HL-60/S4 (cell line): ENCODE results near the gene CYP39A1.
"Not testable (repeated sequence)": the region's sequence is repeated elsewhere in the genome, so short reads cannot be mapped to it uniquely, and the experiment has no call there.

Experiments used
- in situ Hi-C: fragments of 300-500 bp; cut with MboI; formaldehyde crosslinking; loops from 2 replicates; pipeline ENCODE4 v1.14.3; 2022; ENCODE audit warnings: low sequenced_read_pairs

The CYP39A1 gene

DNA sequence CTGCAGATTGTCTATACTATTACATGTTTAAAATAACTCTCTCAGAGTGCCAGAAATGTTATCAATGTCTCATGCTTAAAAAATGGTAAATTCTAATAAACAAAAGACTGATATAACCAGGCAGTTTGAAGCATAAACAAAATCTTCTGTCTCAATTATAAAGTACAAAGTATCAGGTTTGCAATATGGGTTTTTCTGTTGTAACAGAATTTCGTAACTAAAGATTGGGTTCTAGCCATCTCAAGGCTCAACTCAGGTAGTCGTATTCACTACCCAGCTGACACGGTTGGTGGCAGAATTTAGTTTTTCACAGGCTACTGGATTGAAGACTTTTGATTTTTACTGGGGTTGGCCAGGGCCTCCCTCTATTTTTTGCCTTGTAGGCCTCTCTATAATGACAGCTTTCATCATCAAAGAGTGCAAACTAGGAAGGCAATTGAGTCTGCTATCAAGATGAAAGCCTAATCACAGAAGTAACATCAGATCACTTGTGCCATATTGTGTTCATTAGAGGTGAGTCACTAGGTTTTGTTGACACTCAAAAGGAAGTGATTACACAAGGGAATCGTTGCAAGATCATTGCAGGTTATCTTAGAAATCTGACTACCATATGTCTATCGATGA, 3.6 kb downstream of the CYP39A1 start:
- in situ Hi-C loops: no loop called here

DNA sequence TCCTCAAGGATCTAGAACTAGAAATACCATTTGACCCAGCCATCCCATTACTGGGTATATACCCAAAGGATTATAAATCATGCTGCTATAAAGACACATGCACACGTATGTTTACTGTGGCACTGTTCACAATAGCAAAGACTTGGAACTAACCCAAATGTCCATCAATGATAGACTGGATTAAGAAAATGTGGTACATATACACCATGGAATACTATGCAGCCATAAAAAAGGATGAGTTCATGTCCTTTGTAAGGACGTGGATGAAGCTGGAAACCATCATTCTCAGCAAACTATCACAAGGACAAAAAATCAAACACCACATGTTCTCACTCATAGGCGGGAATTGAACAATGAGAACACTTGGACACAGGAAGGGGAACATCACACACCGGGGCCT, 4.5 kb downstream of the CYP39A1 start:
- in situ Hi-C loops: not testable (repeated sequence)

DNA sequence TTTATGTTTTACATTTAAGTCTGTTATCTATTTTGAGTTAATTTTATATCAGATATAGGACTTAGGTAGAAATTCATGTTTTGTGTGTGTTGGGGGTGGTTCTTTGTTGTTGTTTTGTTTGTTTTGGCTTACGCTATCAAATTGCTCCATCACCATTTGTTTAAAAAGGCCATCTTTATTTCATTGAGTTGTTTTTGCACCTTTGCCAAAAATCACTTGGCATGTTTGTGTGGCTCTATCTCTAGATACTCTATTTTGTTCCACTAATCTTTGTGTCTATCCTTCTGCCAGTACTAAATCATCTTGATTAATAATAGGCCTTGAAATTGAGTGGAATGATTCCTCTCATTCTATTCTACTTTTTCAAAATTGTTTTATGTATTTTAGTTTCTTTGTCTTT, 7.4 kb downstream of the CYP39A1 start:
- in situ Hi-C loops: no loop called here

DNA sequence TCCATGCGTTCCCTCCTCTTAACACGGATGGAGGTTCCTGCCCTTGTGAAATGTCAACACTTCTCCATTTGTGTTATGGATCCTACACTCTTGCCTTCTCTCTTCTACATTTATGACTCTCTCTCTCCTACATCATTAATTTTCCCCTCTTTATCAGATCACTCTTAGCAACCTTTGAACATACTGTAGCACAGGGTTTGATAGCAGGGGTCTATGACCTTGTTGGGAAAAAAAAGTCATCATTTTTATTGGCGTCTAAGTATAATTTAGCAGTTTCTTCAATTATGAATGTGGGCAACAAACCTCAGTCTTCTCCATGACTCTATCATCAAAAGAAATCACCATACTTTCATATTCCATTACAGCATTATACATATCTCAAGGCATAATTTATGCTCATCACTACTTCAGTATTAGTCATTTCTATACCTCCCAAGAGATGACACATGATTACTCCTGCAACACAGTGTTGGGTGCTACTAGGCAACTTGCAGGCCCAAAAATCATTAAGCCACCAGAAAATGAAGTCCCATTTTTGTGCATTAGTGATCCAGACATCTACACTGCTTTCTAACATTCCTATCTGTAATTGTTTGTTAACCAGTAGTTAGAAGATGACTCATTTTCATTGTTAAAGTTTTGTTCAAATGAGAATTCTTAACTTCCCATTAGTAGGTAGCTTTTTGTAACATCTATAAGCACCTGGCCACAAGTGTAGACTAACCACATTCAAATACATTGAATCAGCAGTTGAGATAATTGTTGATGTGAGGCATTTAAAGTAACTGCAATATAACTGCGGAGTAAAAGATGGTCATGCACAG, 9.5 kb downstream of the CYP39A1 start:
- in situ Hi-C loops: no loop called here

DNA sequence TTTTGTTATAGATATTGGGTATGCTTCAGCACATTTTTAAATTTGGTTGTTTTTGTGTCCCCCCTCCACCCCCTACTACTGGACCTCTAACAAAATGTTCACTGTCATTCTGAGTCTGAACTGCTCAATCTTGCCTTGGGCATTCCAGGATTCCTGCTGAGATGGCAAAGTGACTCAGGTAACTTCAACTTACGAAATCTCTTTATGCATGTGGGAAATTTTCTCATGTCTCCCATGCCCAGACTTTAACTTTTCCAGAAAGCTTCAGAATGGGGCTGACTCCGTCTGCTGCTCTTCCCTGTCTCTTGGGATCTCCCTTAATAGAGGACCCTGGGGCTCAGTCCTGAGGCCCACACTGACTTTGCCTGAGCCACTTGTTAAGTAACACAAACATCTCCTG, 14.0 kb downstream of the CYP39A1 start:
- in situ Hi-C loops: no loop called here

DNA sequence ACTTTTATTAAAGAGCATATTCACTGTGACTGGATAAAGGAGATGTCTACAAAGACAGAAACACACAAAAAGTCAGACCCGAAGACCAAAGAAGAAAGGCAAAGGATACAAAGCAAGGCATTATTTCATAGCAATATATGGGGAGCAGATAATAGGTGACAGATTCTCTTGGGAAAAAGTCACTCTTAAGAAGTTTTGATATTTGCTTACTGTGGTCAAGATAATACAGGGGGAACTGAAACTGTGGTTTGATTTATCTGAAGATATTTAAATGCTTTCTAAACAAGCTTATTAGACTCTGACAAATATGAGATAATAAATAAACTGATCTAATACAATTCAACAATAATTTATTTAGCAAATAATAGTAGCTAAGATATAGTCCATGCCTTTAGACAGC, 14.7 kb downstream of the CYP39A1 start:
- in situ Hi-C loops: no loop called here

DNA sequence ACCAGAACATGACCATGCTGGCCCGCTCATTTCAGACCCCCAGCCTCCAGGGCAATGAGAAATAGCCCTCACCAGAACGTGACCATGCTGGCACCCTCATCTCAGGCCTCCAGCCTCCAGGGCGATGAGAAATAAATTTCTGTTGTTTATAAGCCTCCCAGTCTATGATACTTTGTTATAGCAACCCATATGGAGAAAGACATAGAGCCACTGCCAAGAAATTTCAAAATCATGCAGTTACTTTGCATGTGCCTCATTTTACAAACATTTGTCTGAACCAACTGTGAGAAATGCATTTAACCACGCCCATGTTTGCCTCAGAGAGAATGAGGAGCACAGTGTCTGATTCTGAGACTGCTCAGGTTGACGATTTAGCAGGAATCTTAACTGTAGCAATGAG, 15.5 kb downstream of the CYP39A1 start:
- in situ Hi-C loops: no loop called here

DNA sequence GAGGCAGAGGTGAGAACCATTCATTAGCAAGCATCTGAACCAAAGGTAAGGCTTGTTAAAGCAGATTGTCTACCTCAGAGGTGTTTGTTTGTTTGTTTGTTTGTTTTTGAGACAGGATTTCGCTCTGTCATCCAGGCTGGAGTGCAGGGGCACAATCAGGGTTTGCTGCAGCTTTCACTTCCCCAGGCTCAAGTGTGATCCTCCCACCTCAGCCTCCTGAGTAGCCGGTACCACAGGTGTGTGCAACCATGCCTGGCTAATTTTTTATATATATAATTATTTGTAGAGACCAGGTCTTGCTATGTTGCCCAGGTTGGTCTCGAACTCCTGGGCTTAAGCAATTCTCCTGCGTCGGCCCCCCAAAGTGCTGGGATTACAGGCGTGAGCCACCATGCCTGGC, 17.2 kb downstream of the CYP39A1 start:
- in situ Hi-C loops: no loop called here

DNA sequence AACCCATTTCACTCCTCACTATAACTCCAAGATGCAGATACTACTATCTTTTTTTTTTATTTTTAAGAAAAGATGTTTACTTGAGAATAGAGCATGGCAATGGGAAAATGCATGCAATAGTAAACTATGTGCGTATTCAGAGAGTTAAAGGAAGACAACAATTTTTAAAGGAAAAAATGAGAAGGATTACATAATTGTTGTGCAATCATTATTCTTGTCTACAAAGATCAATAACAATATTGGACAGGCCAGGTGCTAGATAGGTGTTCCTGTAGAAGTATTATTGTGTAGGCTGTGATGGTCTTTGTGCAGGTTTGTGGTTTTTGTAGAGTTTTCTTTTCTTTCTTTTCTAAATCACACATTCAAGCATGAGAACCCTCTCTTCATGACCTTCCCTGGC, 20.6 kb downstream of the CYP39A1 start:
- in situ Hi-C loops: no loop called here

DNA sequence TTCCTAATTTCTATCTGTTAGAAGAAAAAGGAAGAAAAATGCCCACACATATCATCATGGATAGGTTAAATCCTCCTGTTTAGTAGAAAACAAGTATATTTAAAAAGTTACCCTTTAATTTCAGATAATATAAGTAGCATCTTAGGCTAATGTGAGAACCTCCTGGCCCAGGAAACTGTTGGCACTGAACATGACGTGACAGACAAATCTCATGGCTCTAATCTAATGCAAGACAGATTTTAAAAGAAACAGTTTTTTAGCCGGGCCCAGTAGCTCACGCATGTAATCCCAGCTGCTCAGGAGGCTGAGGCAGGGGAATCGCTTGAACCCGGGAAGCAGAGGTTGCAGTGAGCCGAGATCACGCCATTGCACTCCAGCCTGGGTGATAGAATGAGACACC, 22.9 kb downstream of the CYP39A1 start:
- in situ Hi-C loops: no loop called here

DNA sequence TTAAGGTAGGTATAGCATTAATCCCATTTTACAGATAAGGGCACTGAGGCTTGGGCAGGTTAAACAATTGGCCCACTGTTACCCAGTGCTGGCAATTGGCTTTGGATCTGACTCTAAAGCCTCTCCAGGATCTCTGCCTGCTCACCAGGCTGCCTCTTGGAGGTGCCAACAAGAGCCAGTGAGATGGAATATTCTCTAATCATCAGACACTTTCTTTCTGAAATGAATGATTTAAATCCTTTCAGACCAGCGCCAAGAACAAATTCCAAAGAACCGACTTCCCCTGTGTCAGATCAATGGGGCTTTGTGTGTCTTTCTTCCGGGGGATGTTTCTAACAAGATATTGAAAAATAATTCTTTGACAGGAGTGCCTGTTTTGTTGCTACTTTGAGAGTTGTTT, 23.6 kb downstream of the CYP39A1 start:
- in situ Hi-C loops: no loop called here

DNA sequence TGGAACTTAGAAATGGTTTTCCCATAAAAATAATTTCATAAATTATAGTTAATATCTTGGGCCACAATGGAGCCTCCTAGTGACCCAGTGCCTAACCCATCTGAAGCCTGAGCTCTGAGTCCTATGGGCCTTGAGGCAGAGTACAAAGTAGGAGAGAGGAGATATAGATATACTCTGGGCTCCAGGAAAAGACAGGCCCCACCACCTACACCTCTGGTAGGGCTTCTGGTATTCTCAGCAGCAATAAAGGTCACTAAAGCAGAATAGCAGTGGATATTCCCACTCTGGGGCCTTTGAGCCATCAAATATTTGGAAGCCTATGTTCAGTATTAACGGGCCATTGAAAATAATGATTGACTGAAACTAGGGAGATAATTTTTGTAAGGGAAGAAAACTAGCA, 24.1 kb downstream of the CYP39A1 start:
- in situ Hi-C loops: no loop called here

DNA sequence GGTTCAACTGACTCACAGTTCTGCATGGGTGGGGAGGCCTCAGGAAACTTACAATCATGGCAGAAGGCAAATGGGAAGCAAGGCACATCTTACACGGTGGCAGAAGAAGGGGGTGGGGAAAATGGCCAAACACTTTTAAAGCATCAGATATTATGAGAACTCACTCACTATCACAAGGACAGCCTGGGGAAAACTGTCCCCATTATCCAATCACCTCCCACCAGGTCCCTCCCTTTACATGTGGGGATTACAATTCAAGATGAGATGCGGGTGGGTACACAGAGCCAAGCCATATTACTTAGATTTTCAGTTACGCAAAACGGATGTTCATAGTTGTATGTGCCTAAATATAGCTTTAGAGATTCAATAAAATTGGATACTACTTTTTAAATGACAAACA, 25.6 kb downstream of the CYP39A1 start:
- in situ Hi-C loops: no loop called here

DNA sequence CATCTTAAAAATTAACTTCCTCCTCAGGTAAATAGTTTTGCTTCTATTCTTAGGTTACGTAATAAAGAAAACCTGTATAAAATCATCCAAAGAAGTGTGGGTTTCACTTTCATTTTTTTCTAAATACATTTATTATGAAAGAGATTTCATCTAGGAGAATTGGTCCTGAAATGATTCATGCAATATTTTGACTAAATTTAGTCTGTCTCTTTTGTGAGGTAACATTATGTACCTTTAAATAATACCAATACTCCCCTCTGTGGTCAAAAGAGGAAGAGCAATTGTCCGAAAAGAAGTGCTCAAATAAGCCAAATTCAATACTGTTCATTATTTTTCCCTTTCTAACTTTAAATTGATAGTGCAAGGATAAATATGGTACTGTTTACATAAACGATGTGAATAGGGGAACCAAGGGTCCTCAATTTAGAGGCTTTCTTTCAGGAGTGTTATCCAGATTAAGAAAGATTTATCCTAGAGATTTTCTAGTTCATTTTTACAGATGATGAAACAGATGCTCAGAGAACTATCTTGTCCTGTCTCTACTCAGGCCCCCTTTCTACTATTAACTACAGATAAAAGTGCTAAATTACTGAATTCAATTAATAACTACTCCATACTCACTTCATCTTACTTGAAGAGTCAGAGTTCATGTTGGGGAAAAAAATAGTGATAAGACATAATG, 26.2 kb downstream of the CYP39A1 start:
- in situ Hi-C loops: no loop called here

DNA sequence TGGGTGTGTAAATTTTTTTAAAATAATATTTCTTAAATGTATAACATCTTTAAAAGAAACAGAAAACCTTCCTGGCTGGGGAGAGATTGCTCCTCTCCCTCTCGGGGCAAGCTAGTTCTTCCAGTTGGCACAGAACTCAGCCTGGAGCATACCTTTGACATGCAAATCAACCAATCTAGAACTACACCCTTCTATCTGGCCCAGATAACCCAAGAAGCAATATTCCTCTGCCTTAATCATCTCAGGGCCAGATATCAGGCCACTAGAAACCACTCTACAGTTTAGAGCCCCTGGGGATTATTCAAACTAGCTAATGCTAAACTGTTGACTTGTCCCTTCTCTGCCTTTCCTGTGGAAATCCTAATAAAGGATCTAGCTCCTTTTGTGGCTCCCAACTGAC, 33.9 kb downstream of the CYP39A1 start:
- in situ Hi-C loops: no loop called here

DNA sequence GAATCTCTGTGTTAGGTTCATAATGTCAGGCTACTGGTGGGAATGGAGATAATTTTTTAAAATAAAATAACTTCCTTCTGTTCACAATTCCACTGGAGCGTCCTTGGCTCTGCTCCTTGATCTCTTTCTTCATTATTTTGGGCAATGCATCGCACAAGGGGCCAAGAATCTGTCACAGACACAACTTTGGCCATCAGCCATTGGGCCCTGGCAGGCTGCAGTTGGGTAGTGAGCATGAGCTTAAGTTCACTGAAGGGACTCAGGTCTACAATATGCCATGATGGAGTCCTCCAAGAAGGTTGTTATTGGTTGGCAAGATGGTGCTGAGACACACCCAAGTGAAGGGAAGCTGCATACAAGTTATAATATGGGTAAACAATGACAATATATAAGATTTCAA, 40.0 kb downstream of the CYP39A1 start:
- in situ Hi-C loops: no loop called here

DNA sequence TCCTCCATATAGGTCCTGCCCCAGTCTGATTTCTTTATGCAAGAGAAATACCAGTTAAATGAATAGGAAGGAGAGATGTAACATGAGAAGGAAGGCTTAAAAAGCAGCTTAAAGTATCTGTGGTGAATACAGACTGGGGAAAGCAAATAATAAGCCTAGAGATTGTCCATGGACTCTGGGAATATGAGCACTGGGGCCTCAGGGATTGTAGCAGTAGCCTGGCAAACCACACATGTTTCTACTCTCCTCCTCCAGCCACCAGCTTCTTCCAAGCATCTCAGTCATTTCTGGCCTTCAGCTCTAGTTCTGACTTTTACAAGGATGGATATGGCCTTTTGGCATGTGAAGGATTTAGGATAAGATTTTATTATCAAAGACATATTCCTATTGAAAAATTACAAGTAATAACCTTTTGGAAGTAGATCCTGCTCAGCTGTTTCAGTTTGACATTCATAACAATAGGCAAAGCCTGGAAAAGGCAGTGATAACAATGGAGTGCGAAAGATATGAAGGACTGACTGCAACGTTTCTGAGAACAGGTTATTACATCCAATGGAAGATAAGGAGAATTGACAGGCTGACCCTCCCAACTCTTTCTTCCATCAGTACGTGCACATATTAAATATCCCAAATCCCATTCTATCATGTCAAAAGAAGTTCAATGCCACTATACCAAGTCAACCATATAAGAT, 41.6 kb downstream of the CYP39A1 start:
- in situ Hi-C loops: no loop called here

DNA sequence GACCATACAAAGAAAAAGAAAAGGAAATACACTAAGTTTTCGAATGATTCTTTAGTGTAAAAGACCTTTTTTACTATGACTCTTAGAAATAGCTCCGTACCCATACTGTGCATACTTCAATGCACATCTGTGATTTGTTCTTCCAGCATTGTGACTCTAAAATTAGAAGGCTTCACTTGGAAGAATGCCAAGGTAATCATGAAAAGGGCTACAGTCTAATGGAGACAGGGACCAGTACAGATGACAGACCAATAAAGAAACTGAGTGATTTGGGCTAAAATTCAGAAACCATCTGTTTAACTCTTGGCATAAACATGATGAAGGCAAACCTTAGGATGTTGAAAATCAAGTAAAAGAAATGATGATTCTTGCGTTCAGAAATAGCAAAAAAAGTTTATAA, 46.3 kb downstream of the CYP39A1 start:
- in situ Hi-C loops: no loop called here

DNA sequence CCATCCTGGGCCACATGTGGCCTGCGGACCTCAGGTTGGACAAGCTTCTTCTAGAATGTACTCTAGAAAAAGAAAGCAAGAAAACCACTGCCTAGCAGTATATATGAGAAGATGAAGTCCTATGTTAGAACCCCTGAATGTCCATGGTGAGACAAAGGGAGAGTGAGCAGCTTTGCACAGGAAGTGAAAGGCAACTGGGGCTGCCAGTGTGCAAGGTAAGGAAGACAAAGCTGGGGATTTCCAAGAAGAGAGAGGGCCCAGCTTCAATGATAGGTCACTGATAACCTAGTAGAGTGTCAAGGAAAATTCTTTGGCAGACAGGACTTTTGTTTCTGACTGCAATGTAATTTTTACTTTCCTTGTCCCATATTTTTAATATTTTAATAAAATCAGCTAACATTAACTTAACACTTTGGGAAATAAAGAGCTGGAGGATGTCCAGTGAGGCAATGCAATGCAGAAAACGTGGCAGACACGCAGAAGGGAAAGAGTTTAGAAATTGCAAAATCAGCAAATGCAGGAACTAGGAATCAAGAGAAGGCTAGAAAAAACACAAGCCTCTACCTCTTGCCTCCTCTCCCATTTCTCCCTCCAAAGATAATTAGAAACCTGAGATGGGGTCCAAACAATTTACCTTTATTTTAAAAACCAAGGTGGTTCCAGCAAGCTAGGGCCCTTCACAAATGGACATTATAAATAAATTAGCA, 47.4 kb downstream of the CYP39A1 start:
- in situ Hi-C loops: no loop called here

DNA sequence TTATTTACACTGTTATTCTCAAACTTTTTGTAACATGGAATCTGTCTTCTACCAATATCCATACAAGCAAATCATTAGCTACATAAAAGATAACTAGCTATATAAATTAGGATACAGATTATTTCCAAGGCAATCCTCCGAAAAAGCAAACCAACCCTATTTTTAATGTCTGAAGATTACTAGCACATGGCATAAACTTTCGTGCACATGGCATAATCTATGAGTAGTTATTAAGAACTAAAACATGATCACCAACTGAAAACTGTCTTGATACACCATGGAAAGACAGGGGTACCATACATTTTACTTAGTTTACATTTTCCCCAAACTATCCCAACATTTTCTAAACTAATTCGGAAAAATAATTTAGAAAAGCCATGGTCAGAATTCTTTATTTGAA, 54.4 kb downstream of the CYP39A1 start:
- in situ Hi-C loops: no loop called here

DNA sequence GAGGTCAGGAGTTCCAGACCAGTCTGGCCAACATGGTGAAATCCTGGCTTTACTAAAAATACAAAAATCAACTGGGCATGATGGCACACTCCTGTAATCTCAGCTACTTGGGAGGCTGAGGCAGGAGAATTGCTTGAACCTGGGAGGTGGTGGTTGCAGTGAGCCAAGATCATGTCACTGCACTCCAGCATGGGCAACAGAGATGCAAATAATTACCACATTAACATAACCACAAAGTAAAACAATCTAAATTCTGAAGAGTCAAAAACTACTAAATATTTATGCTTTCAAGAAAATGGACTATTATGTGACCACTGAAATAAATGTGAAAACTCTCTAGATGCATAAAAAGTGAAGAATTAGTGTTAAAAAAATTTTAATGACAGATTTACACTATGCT, 59.9 kb downstream of the CYP39A1 start:
- in situ Hi-C loops: no loop called here
